B cell (primary cell): ENCODE data around the gene SCYGR1. TPM values are rescaled to one million over a fixed set of nuclear protein-coding genes. Genes with fewer than 3 reads are reported as not detected.

Source experiments
- ATAC-seq: fragments of 200-7000 bp; cut with Tn5 transposase; one replicate; pipeline ENCODE4 v1.10.0; 2021; ENCODE audit warnings: low read depth, mild to moderate bottlenecking, moderate number of reproducible peaks, moderate library complexity
- CTCF ChIA-PET: fragments of 350-600 bp; sonication (Branson Sonifier 250); formaldehyde crosslinking; loops from one replicate; lab custom pipeline; 2021; ENCODE audit warnings: antibody characterized with exemption, inconsistent platforms; lab: Charles Lee
- POLR2A ChIA-PET: fragments of 350-600 bp; sonication (Branson Sonifier 250); formaldehyde crosslinking; loops from one replicate; lab custom pipeline; 2021; ENCODE audit warnings: antibody characterized with exemption; lab: Charles Lee
- DNase-seq: peaks from one replicate; pipeline ENCODE4 v3.0.0; 2013
- H2AFZ ChIP-seq: 2 replicates; pipeline ENCODE4 v1.6.1; 2012; ENCODE audit warnings: mild to moderate bottlenecking, low read depth, low read length; ENCODE audit not compliant: insufficient read depth, poor library complexity, severe bottlenecking
- H3K27ac ChIP-seq, 2 donors: 1 replicate in 1 of 2; 2 replicates in 1 of 2; pipeline ENCODE4 v1.5.1; 2012 to 2013; ENCODE audit warnings: low read length in 2 of 2, mild to moderate bottlenecking in 2 of 2, moderate library complexity in 1 of 2
- H3K27me3 ChIP-seq, 4 experiments: fragments of 200-600 bp in 1 of 4; sonication (generic) in 1 of 4; replicated peaks in 1 of 4; 1 replicate in 2 of 4; 2 replicates in 2 of 4; pipeline versions ENCODE4 v1.6.1 to v1.7.0; 2013 to 2016; ENCODE audit warnings: low read length in 3 of 4, mild to moderate bottlenecking in 2 of 4, mixed read lengths in 1 of 4, moderate library complexity in 1 of 4; ENCODE audit not compliant: insufficient read depth in 4 of 4, control insufficient read depth in 3 of 4; ENCODE audit errors: control extremely low read depth in 1 of 4
- H3K36me3 ChIP-seq, 2 experiments: replicated peaks in 1 of 2; 1 replicate in 1 of 2; 2 replicates in 1 of 2; pipeline versions ENCODE4 v1.6.1 to v1.7.1; 2013; ENCODE audit warnings: low read length in 1 of 2; ENCODE audit not compliant: insufficient read depth in 2 of 2, control insufficient read depth in 1 of 2; ENCODE audit errors: control extremely low read depth in 1 of 2, extremely low read depth in 1 of 2
- H3K4me1 ChIP-seq, 2 donors: fragments of 200-600 bp in 1 of 2; sonication (generic) in 1 of 2; 1 replicate in 1 of 2; 2 replicates in 1 of 2; pipeline versions ENCODE4 v1.5.1 to v1.6.1; 2013 to 2017; ENCODE audit warnings: low read length in 2 of 2; ENCODE audit not compliant: control insufficient read depth in 2 of 2, insufficient read depth in 2 of 2
- H3K4me2 ChIP-seq: replicated peaks from 2 replicates; pipeline ENCODE3; 2012; ENCODE audit warnings: mild to moderate bottlenecking, low read depth, low read length; ENCODE audit not compliant: poor library complexity, severe bottlenecking
- H3K4me3 ChIP-seq, 5 experiments: fragments of 200-600 bp in 1 of 5; sonication (generic) in 1 of 5; 1 replicate in 3 of 5; 2 replicates in 2 of 5; pipeline versions ENCODE4 v1.5.1 to v1.7.0; 2011 to 2016; ENCODE audit warnings: low read length in 4 of 5, mild to moderate bottlenecking in 4 of 5, low read depth in 2 of 5, control low read depth in 1 of 5, moderate library complexity in 1 of 5; ENCODE audit not compliant: insufficient read depth in 1 of 5; ENCODE audit errors: control extremely low read depth in 1 of 5, extremely low read depth in 1 of 5
- H3K79me2 ChIP-seq: fragments of 200-600 bp; sonication (generic); one replicate; pipeline ENCODE4 v1.6.0; 2016; ENCODE audit warnings: low read length; ENCODE audit not compliant: control insufficient read depth, insufficient read depth
- H3K9ac ChIP-seq: fragments of 200-600 bp; sonication (generic); 2 replicates; pipeline ENCODE4 v1.6.1; 2017; ENCODE audit warnings: mild to moderate bottlenecking, low read length, moderate library complexity
- H3K9me3 ChIP-seq, 3 donors: one replicate each; pipeline versions ENCODE4 v1.6.1 to v1.7.1; 2013; ENCODE audit warnings: low read length in 2 of 3; ENCODE audit not compliant: control insufficient read depth in 2 of 3, insufficient read depth in 1 of 3; ENCODE audit errors: control extremely low read depth in 1 of 3
- H4K20me1 ChIP-seq: 2 replicates; pipeline ENCODE4 v1.6.0; 2012; ENCODE audit warnings: mild to moderate bottlenecking, low read length; ENCODE audit not compliant: insufficient read depth, control insufficient read depth, poor library complexity, severe bottlenecking
- H3K27ac Mint-ChIP-seq: one replicate; pipeline ENCODE4 v1.8.0; 2021; ENCODE audit warnings: mixed read lengths
- H3K27me3 Mint-ChIP-seq: one replicate; pipeline ENCODE4 v1.8.0; 2021; ENCODE audit warnings: mixed read lengths
- H3K4me1 Mint-ChIP-seq: one replicate; pipeline ENCODE4 v1.8.0; 2021; ENCODE audit warnings: mixed read lengths
- H3K4me3 Mint-ChIP-seq: one replicate; pipeline ENCODE4 v1.8.0; 2021; ENCODE audit warnings: mixed read lengths
- H3K9me3 Mint-ChIP-seq: one replicate; pipeline ENCODE4 v1.8.0; 2022; ENCODE audit warnings: mixed read lengths; ENCODE audit not compliant: insufficient read depth
- EZH2 ChIP-seq: IDR thresholded peaks from 2 replicates; pipeline ENCODE4 v1.6.1; 2012; ENCODE audit warnings: borderline replicate concordance, low read depth, mild to moderate bottlenecking, moderate library complexity, low read length; ENCODE audit not compliant: insufficient read depth, poor library complexity, severe bottlenecking
- WGBS: methylation state at CpG from one replicate; pipeline ENCODE4 v1.1.5; 2013; ENCODE audit warnings: missing lambda C conversion rate; ENCODE audit not compliant: insufficient coverage; 5-methylcytosine and 5-hydroxymethylcytosine counted together
- intact Hi-C: fragments of 100-400 bp; cut with micrococcal nuclease; formaldehyde crosslinking; loops from one replicate; pipeline ENCODE4 v1.10.0; 2022
- polyA plus RNA-seq: library from polyadenylated mRNA; depleted of rRNA; stranded (reverse); fragments of >200 nt; gene quantifications from 2 replicates; pipeline ENCODE4 v1.2.3, GENCODE V29; 2012
- total RNA-seq, 2 donors: library from RNA; stranded (reverse); fragments of 120-200 nt in 1 of 2; gene quantifications; 1 replicate in 1 of 2; 2 replicates in 1 of 2; pipeline versions ENCODE4 v1.2.3 to v1.2.4, GENCODE V29; 2013 to 2022
- TF ChIP-seq, protein P1 (sequence below): fragments of 200-600 bp; IDR thresholded peaks from one replicate; pipeline ENCODE4 v1.8.0; 2022; ENCODE audit warnings: antibody characterized with exemption, mild to moderate bottlenecking

Gene SCYGR1
- total and polyA plus RNA-seq, 2 donors (not counting 1 experiment from before 2014, with no cell fraction given), result not detected

- ChIA-PET POLR2A (no interaction called here), CTCF (interaction anchor here (1.8 kb wide), 1 partner anchor 102 kb away, joined by 4 read pairs; no protein-coding TSS in a partner anchor)
- TF ChIP-seq EZH2, result no peak
- TF ChIP-seq, protein P1, sequence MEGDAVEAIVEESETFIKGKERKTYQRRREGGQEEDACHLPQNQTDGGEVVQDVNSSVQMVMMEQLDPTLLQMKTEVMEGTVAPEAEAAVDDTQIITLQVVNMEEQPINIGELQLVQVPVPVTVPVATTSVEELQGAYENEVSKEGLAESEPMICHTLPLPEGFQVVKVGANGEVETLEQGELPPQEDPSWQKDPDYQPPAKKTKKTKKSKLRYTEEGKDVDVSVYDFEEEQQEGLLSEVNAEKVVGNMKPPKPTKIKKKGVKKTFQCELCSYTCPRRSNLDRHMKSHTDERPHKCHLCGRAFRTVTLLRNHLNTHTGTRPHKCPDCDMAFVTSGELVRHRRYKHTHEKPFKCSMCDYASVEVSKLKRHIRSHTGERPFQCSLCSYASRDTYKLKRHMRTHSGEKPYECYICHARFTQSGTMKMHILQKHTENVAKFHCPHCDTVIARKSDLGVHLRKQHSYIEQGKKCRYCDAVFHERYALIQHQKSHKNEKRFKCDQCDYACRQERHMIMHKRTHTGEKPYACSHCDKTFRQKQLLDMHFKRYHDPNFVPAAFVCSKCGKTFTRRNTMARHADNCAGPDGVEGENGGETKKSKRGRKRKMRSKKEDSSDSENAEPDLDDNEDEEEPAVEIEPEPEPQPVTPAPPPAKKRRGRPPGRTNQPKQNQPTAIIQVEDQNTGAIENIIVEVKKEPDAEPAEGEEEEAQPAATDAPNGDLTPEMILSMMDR, result no peak
- no peak overlapping the region for H3K27ac ChIP-seq
- intact Hi-C loops, result no loop called here
- no peaks in the 10 kb centered on the region for H3K9me3 ChIP-seq
- no peaks in the 10 kb centered on the region for H3K4me1 Mint-ChIP-seq
- no peak overlapping the region for H3K27ac Mint-ChIP-seq
- no peaks in the 10 kb centered on the region for H3K27me3 Mint-ChIP-seq
- H3K9me3 Mint-ChIP-seq, result no peaks in the 10 kb centered on the region
- no peak overlapping the region for H3K9ac ChIP-seq
- no peaks in the 10 kb centered on the region for H4K20me1 ChIP-seq
- ATAC-seq, result no peak
- H3K4me2 ChIP-seq, result no peak overlapping the region
- DNase-seq, result no peak
- no peak overlapping the region for H2AFZ ChIP-seq
- H3K27me3 ChIP-seq, result no peaks in the 10 kb centered on the region
- 100% methylated on average over 2 of the region's 6 CpGs for WGBS
- no peaks in the 10 kb centered on the region for H3K4me1 ChIP-seq
- no peaks in the 10 kb centered on the region for H3K79me2 ChIP-seq
- H3K36me3 ChIP-seq, result peaks cover 8 to 33% of the 10 kb centered on the region in 2 experiments
- no peak overlapping the region for H3K4me3 Mint-ChIP-seq
- H3K4me3 ChIP-seq, result no peak overlapping the region
Measured at GRCh38 chr2:227340106-227340505, 47.6 kb downstream of the SCYGR1 start.

DNA sequence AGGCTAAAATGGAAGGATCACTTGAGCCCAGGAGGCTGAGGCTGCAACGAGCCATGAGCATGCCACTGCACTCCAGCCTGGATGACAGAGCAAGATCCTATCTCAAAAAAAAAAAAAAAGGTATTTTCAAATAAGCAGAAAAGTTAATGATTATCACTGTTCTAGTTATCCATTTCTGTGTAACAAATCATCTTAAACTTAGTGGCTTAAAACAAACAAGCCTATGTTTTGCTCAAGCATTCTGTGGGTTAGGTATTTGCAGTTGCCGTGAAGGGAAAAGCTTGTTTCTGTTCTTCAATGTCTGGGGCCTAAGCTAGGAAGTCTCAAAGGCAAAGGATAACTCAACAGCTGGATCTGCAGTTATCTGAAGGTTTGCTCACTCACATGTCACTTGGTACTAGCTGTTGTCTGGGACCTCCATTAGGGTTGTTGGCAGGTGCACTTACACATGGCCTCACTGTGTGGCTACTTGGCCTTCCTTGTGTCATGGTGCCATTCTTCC, 48.6 kb downstream of the SCYGR1 start:
- Histone ChIP-seq H3K4me1 (no peaks in the 10 kb centered on the region), H4K20me1 (no peaks in the 10 kb centered on the region), H3K27me3 (no peaks in the 10 kb centered on the region), H3K9ac (no peak overlapping the region), H3K79me2 (no peaks in the 10 kb centered on the region), H3K27ac (no peak overlapping the region), H3K9me3 (no peaks in the 10 kb centered on the region), H2AFZ (no peak overlapping the region), H3K4me3 (no peak overlapping the region), H3K36me3 (peaks cover 10 to 41% of the 10 kb centered on the region in 2 experiments), H3K4me2 (no peak overlapping the region)
- H3K4me1 Mint-ChIP-seq, result no peaks in the 10 kb centered on the region
- intact Hi-C loops, result no loop called here
- no peak for TF ChIP-seq EZH2
- TF ChIP-seq, protein P1, result no peak
- no peaks in the 10 kb centered on the region for H3K9me3 Mint-ChIP-seq
- H3K27me3 Mint-ChIP-seq, result no peaks in the 10 kb centered on the region
- DNase-seq, result no peak
- H3K27ac Mint-ChIP-seq, result no peak overlapping the region
- H3K4me3 Mint-ChIP-seq, result no peak overlapping the region
- CTCF ChIA-PET, result interaction anchor here (0.6 kb wide), 1 partner anchor 400 kb away, joined by 3 read pairs; no protein-coding TSS in a partner anchor
- 100% methylated on average over 1 of the region's 2 CpGs for WGBS
- ATAC-seq, result no peak
- POLR2A ChIA-PET, result no interaction called here
